Left renal pelvis (tissue), 4 donors: ENCODE measurements around the gene DRD3. TPM values are rescaled to one million over a fixed set of nuclear protein-coding genes. Genes with fewer than 3 reads are reported as not detected.

Source experiments
- DNase-seq, 4 donors: peaks; one replicate each; pipeline ENCODE4 v3.0.0-alpha.2; 2013; ENCODE audit warnings: low read depth in 4 of 4, low spot score in 3 of 4
- polyA plus RNA-seq, 4 donors: library from polyadenylated mRNA; unstranded; fragments of 120-200 nt; gene quantifications; one replicate each; pipeline ENCODE4 v1.2.1, GENCODE V29; 2013; ENCODE audit not compliant: insufficient read length in 4 of 4

The DRD3 gene
- not detected for polyA plus RNA-seq

DNA sequence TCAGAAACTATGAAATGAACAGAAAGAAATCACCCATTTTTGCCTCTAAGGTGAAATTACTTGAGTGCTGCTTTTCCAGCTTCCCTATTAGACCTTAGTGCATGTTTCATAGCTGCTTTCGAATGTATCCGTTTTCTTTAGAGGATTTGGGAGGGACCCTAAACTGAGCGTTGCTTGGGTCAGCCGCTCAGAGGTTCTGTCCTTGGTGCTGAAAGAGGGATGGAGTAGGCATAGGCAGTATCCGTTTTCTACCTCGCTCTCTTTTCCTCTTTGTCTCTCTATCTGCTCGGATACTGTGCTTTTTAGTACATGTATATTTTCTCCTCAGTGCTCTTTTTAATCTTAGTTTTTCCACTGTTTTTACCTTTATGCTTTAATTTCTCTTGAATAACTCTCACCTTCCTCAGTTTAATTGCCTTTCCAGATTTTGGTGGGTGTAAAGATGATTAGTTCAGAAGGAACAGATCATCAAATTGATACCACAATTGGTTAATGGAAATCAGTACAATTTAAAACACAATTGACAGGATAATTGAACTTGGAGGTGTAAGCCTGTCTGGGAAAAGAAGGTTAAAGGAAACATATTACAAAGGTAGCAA lies at the start of gene DRD3:
TSS of gene DRD3 (minus strand) at position 283 of the 599 bp plus-strand sequence. CDS start 7,060 bp downstream, outside the sequence.
- peak; percentile 53 to 71 (median 62) for DNase-seq

DNA sequence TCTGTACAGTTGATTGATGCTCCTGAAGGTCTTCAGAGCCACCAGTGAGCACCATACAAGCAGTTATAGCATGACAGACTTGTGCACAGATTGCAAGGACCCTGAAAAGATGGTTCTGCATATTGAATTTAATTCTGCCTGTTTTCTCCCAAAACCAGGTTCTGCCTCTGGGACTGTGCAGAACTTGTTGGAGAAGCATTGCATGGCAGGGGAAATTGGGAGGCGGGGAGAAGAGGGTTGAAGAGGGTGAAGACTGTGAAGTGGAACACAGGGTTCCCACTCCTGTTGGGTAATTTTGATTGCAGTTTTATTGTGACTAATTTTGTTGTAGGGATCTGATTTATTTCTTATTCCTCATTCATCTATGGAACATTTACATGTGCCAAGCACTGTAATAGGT lies 48.2 kb upstream of the DRD3 start:
- no peak for DNase-seq

DNA sequence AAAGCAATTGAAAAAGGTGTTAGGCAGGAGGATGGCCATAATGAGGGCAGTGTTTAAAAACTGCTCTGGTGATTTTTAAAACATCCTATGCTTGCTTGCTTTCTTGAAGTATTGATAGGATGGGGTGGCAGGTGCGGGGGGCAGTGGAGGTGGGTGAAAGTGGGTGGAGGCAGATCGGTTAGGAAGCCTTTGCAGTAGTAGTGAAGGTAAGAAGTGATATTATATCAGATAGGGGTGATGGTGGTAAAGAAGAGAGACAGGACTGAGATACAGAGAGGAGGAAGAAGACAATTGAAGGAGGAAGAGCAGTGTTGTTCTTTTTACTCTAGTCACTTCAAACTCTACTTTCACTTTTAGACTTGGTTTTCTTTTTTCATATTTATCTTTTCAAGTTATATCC lies 47.5 kb upstream of the DRD3 start:
- DNase-seq = no peak

DNA sequence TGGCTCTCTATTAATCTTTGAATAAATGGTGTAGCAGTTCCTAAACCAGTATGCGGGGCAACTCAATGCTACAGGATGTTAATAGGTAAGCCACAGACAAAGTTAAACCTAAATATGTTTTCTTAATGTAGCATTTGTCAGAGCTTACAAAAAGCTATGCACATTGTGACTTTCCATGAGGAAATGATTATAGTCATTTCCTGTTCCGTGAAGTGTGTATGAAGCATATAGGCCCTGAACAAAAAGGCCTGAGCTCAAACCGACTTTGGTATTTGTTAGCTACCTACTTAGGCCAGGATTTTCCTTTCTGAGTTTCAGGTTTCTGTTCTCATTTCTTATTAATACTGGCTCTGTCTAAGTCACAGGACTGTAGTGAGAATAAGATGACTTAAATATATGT lies 44.3 kb upstream of the DRD3 start:
- no peak for DNase-seq

DNA sequence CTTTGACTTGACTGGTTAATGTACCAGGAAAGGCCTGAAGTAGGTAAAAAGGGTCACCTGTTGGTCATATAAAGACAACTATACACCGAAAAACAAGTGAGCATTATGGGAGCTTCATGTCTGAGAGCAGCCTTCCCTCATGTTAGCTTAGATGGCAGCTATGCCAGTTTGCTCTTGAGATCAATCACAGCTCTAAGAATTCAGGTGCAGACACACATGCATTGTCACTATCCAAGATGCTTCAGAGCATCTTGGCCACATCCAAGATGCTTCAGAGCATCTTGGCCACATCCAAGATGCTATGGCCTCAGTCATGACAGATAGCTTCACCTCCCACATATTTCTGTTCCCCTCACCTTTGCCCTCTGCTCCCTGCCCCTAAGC lies 43.0 kb upstream of the DRD3 start:
- DNase-seq = no peak

DNA sequence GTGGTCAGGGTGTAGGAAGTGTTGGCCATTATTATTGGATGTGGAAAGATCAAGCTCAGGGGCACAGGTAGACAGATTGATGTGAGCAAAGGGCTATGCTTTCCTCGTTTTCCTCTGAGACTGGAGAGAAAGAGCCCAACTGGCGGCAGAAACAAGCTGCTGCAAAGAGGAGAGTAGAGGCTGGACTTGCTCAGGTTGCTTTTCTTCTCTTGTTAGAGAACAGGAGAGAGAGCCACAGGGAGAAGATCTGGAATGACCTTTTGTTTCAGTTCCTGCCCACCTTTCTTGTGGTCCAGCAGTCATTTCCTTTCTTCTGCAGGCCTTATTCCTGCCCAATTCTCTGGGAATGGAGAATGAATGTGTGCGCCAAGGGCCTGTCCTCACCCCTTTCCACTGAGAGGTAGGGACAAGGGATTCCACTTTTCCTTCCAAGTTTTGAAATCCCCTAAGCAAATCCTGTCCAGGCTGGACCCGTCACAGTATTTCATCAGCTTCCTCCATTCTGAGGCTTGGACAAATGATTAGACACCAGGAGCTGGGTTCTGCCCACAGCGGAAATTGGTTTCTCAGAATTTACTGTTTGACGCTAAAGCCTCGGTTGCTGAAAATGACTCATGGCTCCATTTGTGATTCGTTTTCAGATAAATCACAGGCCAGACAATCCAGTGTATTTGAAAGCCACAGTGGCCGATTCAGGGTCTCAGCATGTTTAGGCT lies 42.5 kb upstream of the DRD3 start:
- DNase-seq = no peak

DNA sequence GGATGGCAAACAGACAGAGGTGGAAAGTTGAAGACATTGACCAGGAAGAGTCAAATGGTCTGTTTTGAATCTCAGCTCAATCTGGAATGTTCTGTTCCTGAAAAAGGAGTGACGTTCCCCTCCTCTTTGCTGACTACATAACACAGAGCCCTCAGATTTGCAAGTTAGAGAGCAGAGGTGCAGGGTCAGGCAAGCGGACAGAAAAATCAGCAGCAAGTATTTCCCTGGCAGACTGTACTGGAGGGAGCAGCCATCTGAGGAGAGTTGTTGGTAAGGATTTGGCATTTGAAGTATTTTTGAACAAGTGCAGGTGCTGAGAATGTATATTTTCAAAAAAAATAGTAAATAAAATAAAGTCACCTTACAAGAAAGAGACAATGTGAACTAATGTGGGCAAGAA lies 40.9 kb upstream of the DRD3 start:
- no peak for DNase-seq

DNA sequence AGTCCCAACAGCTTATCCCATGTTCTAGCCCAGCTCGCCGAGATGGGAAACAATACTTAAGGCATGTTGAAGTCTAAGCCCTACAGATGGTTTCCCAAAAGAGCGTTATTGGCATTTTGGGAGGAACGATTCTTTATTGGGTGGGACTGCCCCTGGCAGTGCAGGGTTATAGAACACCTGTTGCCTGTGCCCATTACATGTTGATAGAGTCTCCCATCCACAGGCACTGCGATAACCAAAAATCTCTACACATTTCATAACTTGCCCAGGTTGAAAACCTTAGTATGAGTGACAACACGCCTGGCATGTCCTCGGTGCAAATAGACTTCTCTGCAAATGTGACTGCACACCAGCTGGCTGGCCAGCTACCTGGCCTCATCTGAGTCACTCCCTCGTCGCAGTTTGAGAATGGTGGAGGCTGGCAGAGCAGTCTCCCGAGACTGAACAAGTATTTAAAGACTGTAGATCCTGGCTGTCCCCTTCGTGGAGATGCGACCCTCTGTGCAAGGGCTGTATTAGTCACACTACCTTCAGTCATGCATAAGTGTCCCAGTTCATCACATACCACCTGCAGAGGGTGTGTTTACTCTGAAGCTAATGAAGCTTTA lies 39.8 kb upstream of the DRD3 start:
- DNase-seq = no peak

DNA sequence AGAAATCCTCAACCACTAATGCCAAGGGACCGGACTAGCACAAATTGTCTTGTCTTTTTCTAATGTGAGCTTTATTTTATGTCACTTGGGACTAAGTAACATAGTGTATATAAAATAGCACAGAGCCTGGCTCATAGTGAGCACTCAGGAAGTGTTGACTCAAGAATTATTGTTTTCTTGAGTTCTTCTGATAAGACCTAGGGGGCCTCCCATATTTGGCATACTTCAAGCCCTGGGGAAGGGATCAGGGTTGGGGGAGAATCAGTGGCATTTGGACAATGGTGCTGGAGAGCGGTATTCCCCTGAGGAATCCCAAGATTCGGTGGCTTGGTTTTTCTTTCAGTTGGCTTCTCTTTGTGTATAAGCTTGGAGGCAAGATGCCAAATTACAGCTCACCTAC lies 39.2 kb upstream of the DRD3 start:
- DNase-seq = no peak

DNA sequence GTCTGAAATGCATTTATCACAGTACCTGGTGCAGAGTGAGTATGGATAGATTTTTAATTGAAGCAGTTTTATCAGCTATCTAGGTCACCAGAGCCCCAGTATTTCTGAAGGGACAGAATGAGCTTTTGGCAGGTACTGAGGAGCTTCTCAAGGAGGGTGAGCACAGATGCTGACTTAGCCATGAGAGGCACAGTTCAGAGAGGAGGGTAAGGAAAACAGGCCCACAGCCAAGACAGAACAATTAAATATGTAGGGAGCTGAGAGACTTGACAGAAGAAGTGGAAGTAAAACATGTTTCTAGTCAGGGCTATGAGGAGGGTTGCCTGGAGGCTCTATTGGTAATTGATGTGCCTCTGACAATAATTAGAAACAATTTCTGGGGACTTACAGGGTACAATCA lies 38.4 kb upstream of the DRD3 start:
- no peak for DNase-seq

DNA sequence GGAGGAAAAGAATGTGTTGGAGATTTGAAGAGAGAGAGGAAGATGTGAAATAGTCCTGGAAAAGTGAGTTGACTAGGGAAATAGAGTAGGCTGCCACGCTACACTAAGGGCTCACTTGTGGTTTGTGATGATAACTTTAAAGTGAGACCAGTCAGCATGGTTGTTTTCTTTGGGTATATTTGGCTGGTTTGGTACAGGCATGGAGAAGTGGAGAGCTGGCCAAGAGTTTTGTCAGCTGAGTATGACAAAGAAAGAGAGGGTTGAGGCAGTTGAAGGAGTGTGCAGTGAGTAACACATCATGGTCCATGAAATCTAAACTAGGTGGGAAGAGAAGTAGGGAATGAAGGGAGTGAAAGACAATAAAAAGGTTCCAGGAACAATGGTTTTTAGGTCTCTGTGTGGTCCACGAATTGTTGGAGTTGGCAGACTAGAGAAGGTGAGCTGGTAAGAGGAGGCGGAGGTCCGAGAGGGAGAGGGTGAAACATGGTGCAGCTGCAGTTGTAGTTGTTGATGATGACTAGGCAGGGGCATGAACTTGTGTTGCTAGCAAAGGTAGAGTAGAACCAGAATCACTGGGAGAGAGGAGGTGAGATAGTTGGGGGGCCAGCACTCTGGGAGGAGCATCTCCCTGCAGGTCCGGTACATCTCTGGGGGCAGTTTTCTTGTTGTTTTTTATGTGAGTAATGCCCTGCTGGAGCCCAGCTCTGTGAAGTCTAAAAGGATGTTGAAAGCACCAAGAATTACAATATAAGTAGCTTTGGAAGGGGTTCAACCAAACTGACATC lies 37.5 kb upstream of the DRD3 start:
- DNase-seq = no peak

DNA sequence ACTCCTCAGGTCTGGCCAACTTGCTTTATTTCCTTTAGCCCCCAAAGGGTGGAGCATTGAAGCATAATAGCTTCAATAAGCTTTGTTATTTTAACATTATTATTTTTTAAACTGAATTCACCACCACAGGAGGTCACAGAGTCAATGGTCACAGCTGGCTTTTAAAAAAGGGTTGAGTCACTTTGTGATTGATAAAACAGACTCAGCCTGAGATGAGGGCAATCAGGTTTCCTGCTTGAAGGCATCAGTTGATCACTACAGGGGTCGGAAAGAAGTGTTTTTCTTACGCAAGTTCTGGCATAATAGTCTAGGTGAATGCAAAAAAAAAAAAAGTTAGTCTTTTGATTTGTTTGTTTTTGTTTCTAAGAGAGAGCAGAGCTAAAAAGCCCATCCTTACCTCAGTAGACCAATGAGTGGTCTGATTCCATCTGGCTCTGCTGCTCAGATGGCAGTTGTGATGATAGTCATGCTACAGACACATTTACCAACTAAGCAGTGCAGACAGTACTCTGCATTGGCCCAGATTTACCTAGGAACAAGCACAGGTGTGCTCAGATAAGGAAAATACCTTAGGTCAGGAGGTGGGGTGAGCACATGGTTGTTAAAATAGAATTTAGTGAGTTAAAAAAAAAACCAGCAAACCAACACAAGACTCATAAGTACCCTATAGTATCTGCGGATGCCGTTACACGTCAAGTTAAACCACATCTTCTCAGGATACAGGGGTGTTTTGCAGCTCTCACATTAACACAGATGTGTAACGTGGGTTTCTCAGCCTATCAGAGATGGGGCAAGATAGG lies 35.9 kb upstream of the DRD3 start:
- DNase-seq = no peak

DNA sequence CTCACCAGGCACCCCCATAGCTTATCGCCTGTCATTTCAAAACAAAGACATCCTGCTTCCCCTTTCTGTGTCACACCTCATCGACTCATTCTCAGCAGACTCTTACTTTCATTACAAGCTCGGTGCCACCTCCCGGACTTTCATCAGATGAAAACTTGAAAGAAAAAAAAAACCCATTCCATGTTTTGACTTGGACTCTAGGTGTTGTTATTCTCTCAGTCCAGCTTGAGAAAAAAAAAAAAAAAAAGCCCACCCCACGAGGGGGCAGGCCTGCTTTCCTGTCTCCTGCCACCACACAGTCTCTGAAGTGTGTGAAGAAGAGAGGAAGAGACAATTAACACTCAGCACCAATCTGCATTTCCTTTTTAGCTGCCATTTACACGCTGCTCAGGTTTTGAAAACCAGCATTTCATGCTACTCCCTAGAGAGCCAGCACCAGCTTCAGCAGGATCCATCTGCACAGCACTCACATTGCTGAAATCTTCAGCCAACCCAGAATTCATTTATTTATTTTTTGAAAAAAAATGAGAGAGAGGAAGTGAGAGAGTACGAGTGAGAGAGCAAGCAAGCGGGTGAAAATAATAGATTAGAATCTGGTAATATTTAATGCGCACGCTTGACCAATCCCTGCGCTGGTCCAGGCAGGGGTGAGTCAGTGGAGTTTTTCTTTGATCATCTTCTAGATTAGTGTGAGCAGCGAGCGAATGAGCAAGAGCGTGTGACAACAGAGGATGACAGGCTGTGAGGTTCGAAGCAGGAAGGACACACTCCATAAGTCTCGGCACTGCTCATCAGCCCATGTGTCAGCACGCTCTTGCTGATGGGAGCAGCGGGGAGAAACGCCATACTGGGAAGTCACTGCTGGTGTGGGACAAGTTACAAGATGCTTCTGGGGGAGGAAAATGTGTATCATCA lies 35.0 kb upstream of the DRD3 start:
- DNase-seq = peak in 3 of 4 donors; percentile 8 to 22 (median 21)

DNA sequence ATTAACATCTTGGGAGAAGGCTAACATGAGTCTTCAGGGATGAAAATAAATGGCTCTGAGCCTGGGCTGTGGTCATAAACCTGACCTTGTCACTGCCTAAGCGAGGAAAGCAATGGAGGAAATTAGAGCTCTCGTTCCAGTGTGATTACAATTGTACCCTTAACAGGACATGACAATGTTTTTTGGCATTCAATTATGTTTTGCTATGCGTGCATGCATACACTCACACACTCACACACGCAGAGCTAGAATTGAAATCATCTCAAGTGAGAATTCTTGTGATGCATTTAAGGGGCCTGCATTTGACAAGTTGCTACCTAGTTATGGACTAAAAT lies 34.4 kb upstream of the DRD3 start:
- DNase-seq = peak in 1 of 4 donors; percentile 3

DNA sequence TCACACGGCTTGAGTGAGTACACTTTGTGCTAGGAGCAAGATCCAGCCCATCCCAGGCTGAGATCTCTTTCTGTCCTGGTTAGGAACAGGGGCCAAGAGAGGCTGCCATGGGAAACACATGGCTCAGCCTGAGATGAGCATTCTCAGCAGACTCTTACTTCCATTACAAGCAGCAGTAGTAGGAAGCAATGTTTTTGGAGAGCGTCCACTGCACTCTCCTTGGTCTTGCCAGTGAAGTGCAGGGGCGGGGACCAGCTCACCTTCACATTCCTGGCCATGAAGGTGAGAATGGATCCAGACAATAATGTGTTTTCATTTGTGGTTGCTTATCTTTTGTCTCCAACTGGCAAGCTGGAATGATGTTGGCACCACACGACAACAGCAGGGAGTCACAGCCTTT lies 33.8 kb upstream of the DRD3 start:
- DNase-seq = no peak

DNA sequence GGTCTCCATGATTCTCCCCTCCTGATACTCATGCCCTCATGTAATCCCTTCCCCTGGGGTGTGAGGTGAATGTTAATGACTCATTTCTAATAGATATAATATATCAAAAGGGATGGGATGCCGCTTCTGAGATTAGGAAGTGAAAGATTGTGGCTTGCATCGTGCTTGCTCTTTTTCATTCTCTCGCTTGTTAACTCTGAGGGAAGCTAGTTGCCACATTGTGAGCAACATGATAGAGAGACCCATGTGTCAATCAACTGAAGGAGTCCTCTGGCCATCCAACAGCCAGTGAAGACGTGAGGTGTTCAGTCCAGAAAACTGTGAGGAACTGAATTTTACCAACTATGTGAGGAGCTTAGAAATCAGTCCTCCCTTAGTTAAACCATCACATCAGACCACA lies 28.9 kb upstream of the DRD3 start:
- no peak for DNase-seq

DNA sequence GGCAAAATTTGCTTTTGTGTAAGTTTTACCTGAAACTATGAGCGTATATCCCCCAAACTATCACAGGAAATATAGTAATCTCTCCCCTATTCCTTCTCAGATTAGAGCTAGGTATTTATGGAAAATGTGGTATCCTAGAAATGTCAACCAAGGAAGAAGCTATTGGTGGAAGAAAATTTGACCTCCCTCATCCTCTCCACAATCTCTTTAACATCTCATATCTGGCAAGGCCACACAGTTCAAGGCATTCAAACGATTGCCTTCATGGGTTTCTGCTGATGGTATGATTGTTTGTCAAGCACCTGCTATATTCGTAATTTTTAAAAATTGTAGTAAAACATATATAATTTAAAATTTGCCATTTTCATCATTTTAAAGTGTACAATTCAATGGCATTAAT lies 27.5 kb upstream of the DRD3 start:
- DNase-seq = no peak

DNA sequence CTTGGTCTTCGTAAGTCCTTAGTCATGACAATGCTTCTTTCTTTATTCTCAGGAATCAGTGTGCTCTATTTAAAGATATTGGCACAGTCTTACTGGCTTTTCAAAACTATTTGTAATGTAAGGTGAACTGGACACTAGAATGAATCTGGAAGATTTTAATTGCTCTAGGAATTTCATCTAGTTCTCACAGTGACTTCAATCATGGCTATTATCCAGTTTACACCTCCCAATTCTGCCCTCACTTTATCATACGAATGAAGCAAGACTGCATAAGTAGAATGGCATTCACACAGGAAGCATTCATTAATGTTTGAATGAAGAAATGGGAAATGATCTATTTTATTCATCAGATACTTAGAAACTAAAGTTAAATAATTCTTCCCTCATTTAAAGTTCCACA lies 26.7 kb upstream of the DRD3 start:
- no peak for DNase-seq

DNA sequence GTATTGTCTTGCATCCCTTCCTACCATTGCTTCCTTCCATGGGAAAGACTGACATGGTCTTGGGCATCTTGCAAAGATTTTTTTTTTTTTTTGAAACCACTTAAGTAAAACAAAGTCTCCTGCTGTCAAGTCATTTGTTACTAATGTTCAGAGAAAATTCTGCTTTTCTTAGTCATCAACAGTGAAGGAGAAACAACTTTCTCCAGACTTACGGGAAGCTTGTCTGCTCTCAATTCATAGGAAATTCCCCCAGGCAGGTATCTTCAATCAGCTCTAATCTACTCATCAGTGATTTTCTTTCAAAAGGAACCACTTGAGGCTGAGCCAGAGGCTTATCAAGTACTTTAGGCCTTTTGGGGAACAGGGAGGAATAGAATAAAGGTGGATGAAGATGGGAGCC lies 15.9 kb upstream of the DRD3 start:
- DNase-seq = no peak

DNA sequence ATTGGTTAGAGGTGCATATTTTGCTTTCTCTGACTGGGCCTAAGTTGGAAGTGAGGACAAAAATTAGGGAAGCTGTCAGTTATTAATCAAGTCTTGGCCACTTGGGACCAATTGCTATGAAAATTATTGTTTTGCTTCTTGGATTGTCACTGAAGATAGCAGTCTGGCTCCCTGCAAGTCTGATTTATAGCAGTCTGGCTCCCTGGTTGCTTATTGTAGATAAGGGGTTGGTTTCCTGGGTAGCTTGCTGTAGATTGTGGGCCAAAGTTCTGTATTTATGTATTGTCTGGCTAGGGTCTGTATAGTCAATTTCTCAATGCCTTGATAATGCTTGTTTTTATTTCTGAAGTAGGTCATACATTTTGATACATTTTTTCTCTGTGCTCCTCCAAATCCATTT lies 13.3 kb upstream of the DRD3 start:
- no peak for DNase-seq
